A673 (cell line): ENCODE data around the gene GSG1. TPM values are rescaled to one million over a fixed set of nuclear protein-coding genes. Genes with fewer than 3 reads are reported as not detected.
"Not testable (repeated sequence)": the region's sequence is repeated elsewhere in the genome, so short reads cannot be mapped to it uniquely, and the experiment has no call there.

Experiments used
- BruUV-seq: library from RNA; stranded (reverse); fragments of 400-500 nt; replicated peaks from 2 replicates; lab custom pipeline; 2021; lab: Mats Ljungman, UMichigan
- CTCF ChIA-PET: fragments of 300-600 bp; sonication (Branson Sonifier 250); formaldehyde crosslinking; loops from one replicate; lab custom pipeline; 2022; ENCODE audit warnings: antibody characterized with exemption; lab: Charles Lee
- POLR2A ChIA-PET: fragments of 300-600 bp; sonication (Branson Sonifier 250); formaldehyde crosslinking; loops from one replicate; lab custom pipeline; 2022; ENCODE audit warnings: antibody characterized with exemption; ENCODE audit not compliant: low non-redundant PET; lab: Charles Lee
- DNase-seq: peaks from one replicate; pipeline ENCODE4 v3.0.0-alpha.2; 2015; ENCODE audit warnings: low spot score
- H3K27ac ChIP-seq: fragments of 200-600 bp; sonication (generic); 2 replicates; pipeline ENCODE4 v1.5.1; 2016; ENCODE audit warnings: mixed run types, low read depth, mild to moderate bottlenecking, mixed read lengths, antibody characterized with exemption, low read length; ENCODE audit not compliant: poor library complexity, severe bottlenecking
- H3K27me3 ChIP-seq: fragments of 200-600 bp; sonication (generic); replicated peaks from 2 replicates; pipeline ENCODE4 v1.6.1; 2017; ENCODE audit warnings: mixed run types, low read depth, mild to moderate bottlenecking, mixed read lengths, antibody characterized with exemption, low read length; ENCODE audit not compliant: insufficient read depth, poor library complexity
- H3K36me3 ChIP-seq: fragments of 200-600 bp; sonication (generic); 2 replicates; pipeline ENCODE4 v1.6.1; 2016; ENCODE audit warnings: mixed run types, mild to moderate bottlenecking, mixed read lengths, antibody characterized with exemption, low read length; ENCODE audit not compliant: insufficient read depth, poor library complexity, severe bottlenecking
- H3K4me1 ChIP-seq: fragments of 200-600 bp; sonication (generic); 2 replicates; pipeline ENCODE4 v1.6.1; 2017; ENCODE audit warnings: mixed run types, mild to moderate bottlenecking, mixed read lengths, antibody characterized with exemption, low read length; ENCODE audit not compliant: insufficient read depth, poor library complexity, severe bottlenecking
- H3K4me3 ChIP-seq: fragments of 200-600 bp; sonication (generic); 2 replicates; pipeline ENCODE4 v1.5.1; 2016; ENCODE audit warnings: low read depth, mixed run types, mild to moderate bottlenecking, mixed read lengths, low read length; ENCODE audit not compliant: poor library complexity, severe bottlenecking
- H3K9me3 ChIP-seq: fragments of 200-600 bp; sonication (generic); 2 replicates; pipeline ENCODE4 v1.6.1; 2016; ENCODE audit warnings: mixed run types, low read depth, mild to moderate bottlenecking, mixed read lengths, antibody characterized with exemption, low read length; ENCODE audit not compliant: poor library complexity, severe bottlenecking
- EZH2 ChIP-seq: fragments of 200-600 bp; sonication (generic); IDR thresholded peaks from 2 replicates; pipeline ENCODE4 v1.6.1; 2017; ENCODE audit warnings: borderline replicate concordance, low read depth, mild to moderate bottlenecking, mixed read lengths, antibody characterized with exemption, low read length; ENCODE audit not compliant: poor library complexity, severe bottlenecking
- intact Hi-C: fragments of 100-400 bp; cut with micrococcal nuclease; formaldehyde crosslinking; loops from one replicate; pipeline ENCODE4 v1.10.0; 2022; ENCODE audit not compliant: unreplicated experiment
- total RNA-seq: library from RNA; stranded (reverse); gene quantifications from 2 replicates; pipeline ENCODE4 v1.2.3, GENCODE V29; 2021
- TF ChIP-seq, protein P1 (sequence below): fragments of 300-800, 200-600 bp; sonication (generic); conservative IDR thresholded peaks from 2 replicates; pipeline ENCODE4 v1.5.1; 2017; ENCODE audit warnings: low read depth, mild to moderate bottlenecking, antibody characterized with exemption, low read length, moderate library complexity, mixed read lengths

GSG1 gene
- total RNA-seq, 1 experiment from 2014 or later, result 0.24 TPM

DNA sequence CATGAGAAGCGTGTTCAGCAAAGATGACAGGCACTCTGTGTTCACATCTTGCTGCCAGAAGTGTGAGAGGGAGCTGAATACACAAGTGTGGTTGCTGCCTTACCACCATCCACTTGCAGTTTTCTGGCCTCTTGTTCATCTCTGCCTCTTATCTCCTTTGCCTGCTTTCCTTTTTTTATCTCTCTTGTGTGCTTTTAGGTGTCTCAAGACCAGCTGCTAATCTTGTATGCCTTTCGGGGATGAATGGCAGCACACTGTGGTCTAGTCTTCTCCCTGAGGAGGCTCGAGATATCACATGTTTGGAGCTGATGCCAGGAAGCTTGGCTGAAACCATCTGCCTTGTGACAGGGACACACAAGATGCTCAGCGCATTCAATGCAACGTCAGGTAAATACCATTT, 42.1 kb downstream of the GSG1 start:
- Histone ChIP-seq H3K9me3 (no peaks in the 10 kb centered on the region), H3K4me1 (no peaks in the 10 kb centered on the region), H3K27ac (no peak overlapping the region), H3K36me3 (no peaks in the 10 kb centered on the region), H3K27me3 (no peaks in the 10 kb centered on the region), H3K4me3 (no peak overlapping the region)
- POLR2A ChIA-PET, result no interaction called here
- BruUV-seq, result no TSS peak
- no peak for TF ChIP-seq EZH2
- TF ChIP-seq, protein P1, sequence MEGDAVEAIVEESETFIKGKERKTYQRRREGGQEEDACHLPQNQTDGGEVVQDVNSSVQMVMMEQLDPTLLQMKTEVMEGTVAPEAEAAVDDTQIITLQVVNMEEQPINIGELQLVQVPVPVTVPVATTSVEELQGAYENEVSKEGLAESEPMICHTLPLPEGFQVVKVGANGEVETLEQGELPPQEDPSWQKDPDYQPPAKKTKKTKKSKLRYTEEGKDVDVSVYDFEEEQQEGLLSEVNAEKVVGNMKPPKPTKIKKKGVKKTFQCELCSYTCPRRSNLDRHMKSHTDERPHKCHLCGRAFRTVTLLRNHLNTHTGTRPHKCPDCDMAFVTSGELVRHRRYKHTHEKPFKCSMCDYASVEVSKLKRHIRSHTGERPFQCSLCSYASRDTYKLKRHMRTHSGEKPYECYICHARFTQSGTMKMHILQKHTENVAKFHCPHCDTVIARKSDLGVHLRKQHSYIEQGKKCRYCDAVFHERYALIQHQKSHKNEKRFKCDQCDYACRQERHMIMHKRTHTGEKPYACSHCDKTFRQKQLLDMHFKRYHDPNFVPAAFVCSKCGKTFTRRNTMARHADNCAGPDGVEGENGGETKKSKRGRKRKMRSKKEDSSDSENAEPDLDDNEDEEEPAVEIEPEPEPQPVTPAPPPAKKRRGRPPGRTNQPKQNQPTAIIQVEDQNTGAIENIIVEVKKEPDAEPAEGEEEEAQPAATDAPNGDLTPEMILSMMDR, result no peak
- intact Hi-C loops, result no loop called here
- CTCF ChIA-PET, result no interaction called here
- no peak for DNase-seq

- DNase-seq, result no peak
- intact Hi-C loops, result no loop called here
- Histone ChIP-seq H3K27ac (no peak overlapping the region), H3K4me3 (no peak overlapping the region), H3K4me1 (no peaks in the 10 kb centered on the region), H3K9me3 (no peaks in the 10 kb centered on the region), H3K36me3 (no peaks in the 10 kb centered on the region), H3K27me3 (no peaks in the 10 kb centered on the region)
- TF ChIP-seq EZH2, result no peak
- TF ChIP-seq, protein P1, result no peak
- POLR2A ChIA-PET, result no interaction called here
- no TSS peak for BruUV-seq
- CTCF ChIA-PET, result no interaction called here
These were observed 42.9 kb downstream of the GSG1 start for GRCh38 chr12:13060581-13060980.

DNA sequence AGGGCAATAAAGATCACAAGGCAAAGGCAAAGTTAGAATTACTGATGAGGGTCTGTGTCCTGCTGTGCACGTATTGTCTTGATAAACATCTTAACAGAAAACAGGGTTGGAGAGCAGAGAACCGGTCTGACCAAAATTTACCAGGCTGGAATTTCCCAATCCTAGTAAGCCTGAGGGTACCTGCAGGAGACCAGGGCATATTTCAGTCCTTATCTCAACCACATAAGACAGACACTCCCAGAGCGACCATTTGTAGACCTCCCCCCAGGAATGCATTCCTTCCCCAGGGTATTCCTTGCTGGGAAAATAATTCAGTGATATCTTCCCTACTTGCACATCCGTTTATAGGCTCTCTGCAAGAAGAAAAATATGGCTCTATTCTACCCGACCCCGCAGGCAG, 49.9 kb downstream of the GSG1 start:
- H3K27ac ChIP-seq, POLR2A ChIA-PET, H3K4me1 ChIP-seq, BruUV-seq, DNase-seq, H3K27me3 ChIP-seq, intact Hi-C loops, H3K4me3 ChIP-seq, H3K9me3 ChIP-seq, H3K36me3 ChIP-seq, CTCF ChIA-PET: not testable (repeated sequence)

DNA sequence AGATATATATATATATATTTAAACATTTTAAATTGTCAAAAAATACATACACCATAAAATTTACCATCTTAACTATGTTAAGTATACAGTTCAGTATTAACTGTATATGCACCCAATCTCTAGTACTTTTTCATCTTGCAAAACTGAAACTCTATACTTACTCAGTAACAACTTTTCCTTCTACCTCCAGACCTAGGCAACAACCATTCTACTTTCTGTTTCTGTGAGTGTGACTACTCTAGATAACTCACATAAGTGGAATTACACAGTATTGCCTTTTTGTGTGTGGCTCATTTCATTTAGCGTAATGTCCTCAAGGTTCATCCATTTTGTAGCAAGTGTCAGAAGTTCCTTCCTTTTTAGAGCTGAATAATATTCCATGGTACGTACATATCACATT, 51.0 kb downstream of the GSG1 start:
- BruUV-seq, result no TSS peak
- Histone ChIP-seq H3K36me3 (no peaks in the 10 kb centered on the region), H3K4me1 (no peaks in the 10 kb centered on the region), H3K4me3 (no peak overlapping the region), H3K27me3 (no peaks in the 10 kb centered on the region), H3K9me3 (peaks cover 4% of the 10 kb centered on the region), H3K27ac (no peak overlapping the region)
- ChIA-PET CTCF (no interaction called here), POLR2A (no interaction called here)
- TF ChIP-seq, protein P1, result no peak
- TF ChIP-seq EZH2, result no peak
- intact Hi-C loops, result no loop called here
- no peak for DNase-seq
